Liver (tissue), 3 donors: ENCODE data around the gene PRMT3.

Source experiments
- CTCF ChIP-seq: fragments of 150-350 bp; IDR thresholded peaks from 2 replicates; pipeline ENCODE4 v1.5.1; 2017; ENCODE audit warnings: improper control_type of control experiment, low read depth, low read length; ENCODE audit not compliant: missing input control
- MAX ChIP-seq: IDR thresholded peaks from 2 replicates; pipeline ENCODE4 v1.6.1; 2016; ENCODE audit warnings: antibody characterized with exemption
- RAD21 ChIP-seq, 2 donors: IDR thresholded peaks; 2 replicates each; pipeline ENCODE4 v1.6.1; 2016; ENCODE audit warnings: antibody characterized with exemption in 2 of 2, mild to moderate bottlenecking in 2 of 2
- REST ChIP-seq: IDR thresholded peaks from 2 replicates; pipeline ENCODE4 v1.6.1; 2016; ENCODE audit warnings: antibody characterized with exemption, mild to moderate bottlenecking
- YY1 ChIP-seq: IDR thresholded peaks from 2 replicates; pipeline ENCODE4 v1.6.1; 2016; ENCODE audit warnings: antibody characterized with exemption, mild to moderate bottlenecking
- ZBTB33 ChIP-seq: IDR thresholded peaks from 2 replicates; pipeline ENCODE4 v1.6.1; 2016; ENCODE audit warnings: antibody characterized with exemption
- donor health status: healthy.
- donor health status: healthy.

GRCh38 chr11:20547411-20547810, 159.9 kb downstream of the PRMT3 start:
- TF ChIP-seq CTCF, result no peak
- no peak for TF ChIP-seq ZBTB33
- TF ChIP-seq MAX, result no peak
- TF ChIP-seq RAD21 (IDR thresholded peaks at IDR 0.05), result no peak
- TF ChIP-seq YY1, result no peak
- no peak for TF ChIP-seq REST
